Transverse colon (tissue), 4 donors: ENCODE data around the gene ARSG.

Experiments
- CTCF ChIP-seq, 5 experiments: fragments of 200-600 bp in 3 of 5; fragments of 450-650 bp in 2 of 5; sonication (generic) in 3 of 5; IDR thresholded peaks; 1 replicate in 2 of 5; 2 replicates in 3 of 5; pipeline ENCODE4 v1.5.1; 2016 to 2017; ENCODE audit warnings: antibody characterized with exemption in 5 of 5, inconsistent platforms in 3 of 5, mild to moderate bottlenecking in 2 of 5, moderate library complexity in 1 of 5
- EP300 ChIP-seq: sonication (generic); formaldehyde crosslinking; IDR thresholded peaks from one replicate; pipeline ENCODE4 v1.6.1; 2017; ENCODE audit warnings: antibody characterized with exemption, low read depth
- POLR2A ChIP-seq: fragments of 450-650 bp; IDR thresholded peaks from one replicate; pipeline ENCODE4 v1.6.1; 2016; ENCODE audit warnings: antibody characterized with exemption, mild to moderate bottlenecking, moderate library complexity
- POLR2AphosphoS5 ChIP-seq, 3 donors: sonication (generic); formaldehyde crosslinking; IDR thresholded peaks; one replicate each; pipeline ENCODE4 v1.6.1; 2016; ENCODE audit warnings: antibody characterized with exemption in 3 of 3

DNA sequence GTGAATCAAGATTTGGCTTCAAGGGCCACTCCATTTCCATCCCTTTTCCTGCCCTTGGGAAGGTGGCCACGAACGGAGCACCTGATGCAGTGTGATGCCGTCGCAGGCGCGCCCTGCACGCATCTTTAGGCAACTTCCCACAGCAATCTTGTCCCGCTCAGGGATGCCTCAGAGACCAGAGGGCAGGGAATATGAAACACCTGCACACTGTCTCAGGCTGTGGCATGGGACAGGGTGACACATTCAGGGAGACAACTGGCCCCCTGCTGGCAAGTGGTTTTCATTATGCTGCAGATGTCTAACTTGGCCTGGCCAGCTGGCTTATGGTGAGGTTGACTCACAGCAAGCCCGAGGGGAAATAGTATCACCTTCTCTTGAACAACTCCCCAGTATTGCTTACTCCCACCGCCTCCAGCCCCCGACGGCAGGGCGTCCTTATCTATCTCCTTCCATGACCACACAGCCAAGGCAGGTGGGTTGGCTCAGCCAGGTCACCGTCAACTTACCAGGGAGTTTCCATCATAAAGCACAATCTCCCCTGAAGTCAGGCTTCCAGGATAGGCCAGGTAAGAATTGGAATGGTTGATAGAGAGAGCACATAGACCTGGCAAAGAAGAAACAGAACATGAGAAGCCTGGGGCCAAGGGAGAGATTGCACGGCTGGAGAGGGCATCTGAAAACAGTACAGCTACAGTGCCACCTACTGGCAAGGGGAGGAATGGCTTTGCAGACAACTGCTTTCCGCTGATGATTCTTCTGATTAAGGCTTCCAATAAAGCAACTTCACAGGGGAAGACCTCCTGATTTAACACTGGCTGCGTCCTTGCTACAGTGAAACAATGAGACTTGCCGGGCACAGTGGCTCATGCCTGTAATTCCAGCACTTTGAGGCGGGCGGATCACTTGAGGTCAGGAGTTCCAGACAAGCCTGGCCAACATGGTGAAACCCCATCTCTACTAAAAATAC is 144.9 kb downstream of the ARSG start:
- TF ChIP-seq CTCF (IDR thresholded peaks at IDR 0.05) (peak; percentile 86 to 95 (median 91)), POLR2A (no peak), POLR2AphosphoS5 (IDR thresholded peaks at IDR 0.05) (no peak), EP300 (no peak)
